Mesenchymal stem cell (in vitro differentiated cells and primary cell): Measurements from ENCODE around the gene FLT1.

Source experiments
- DNase-seq: peaks from one replicate; pipeline ENCODE4 v3.0.0-alpha.2; 2013
- H2AFZ ChIP-seq: one replicate; pipeline ENCODE4 v1.6.1; 2013; ENCODE audit warnings: low read depth, mild to moderate bottlenecking, control low read depth, inconsistent platforms, low read length, moderate library complexity
- H2AK5ac ChIP-seq: 2 replicates; pipeline ENCODE4 v1.6.1; 2013; ENCODE audit warnings: low read length, moderate library complexity, mild to moderate bottlenecking, inconsistent platforms; ENCODE audit not compliant: severe bottlenecking
- H2BK120ac ChIP-seq: one replicate; pipeline ENCODE4 v1.6.1; 2013; ENCODE audit warnings: low read depth, mild to moderate bottlenecking, inconsistent platforms, low read length, moderate library complexity
- H2BK12ac ChIP-seq, 2 experiments: one replicate each; pipeline ENCODE4 v1.6.1; 2013; ENCODE audit warnings: inconsistent platforms in 2 of 2, low read length in 2 of 2, mild to moderate bottlenecking in 2 of 2, moderate library complexity in 2 of 2, control low read depth in 1 of 2
- H2BK15ac ChIP-seq: one replicate; pipeline ENCODE4 v1.6.1; 2013; ENCODE audit warnings: mild to moderate bottlenecking, low read depth, inconsistent platforms; ENCODE audit not compliant: poor library complexity, severe bottlenecking
- H2BK5ac ChIP-seq: 2 replicates; pipeline ENCODE4 v1.6.1; 2013; ENCODE audit warnings: low read depth, mild to moderate bottlenecking, low read length, control low read depth, inconsistent platforms; ENCODE audit not compliant: poor library complexity, severe bottlenecking
- H3K14ac ChIP-seq, 2 experiments: one replicate each; pipeline ENCODE4 v1.6.1; 2013; ENCODE audit warnings: inconsistent platforms in 2 of 2, low read length in 2 of 2, control low read depth in 1 of 2, mild to moderate bottlenecking in 1 of 2, moderate library complexity in 1 of 2
- H3K18ac ChIP-seq, 2 experiments: one replicate each; pipeline ENCODE4 v1.6.1; 2013; ENCODE audit warnings: inconsistent platforms in 2 of 2, low read length in 2 of 2, control low read depth in 1 of 2, low read depth in 1 of 2, mild to moderate bottlenecking in 1 of 2
- H3K23ac ChIP-seq, 2 experiments: one replicate each; pipeline ENCODE4 v1.6.1; 2013; ENCODE audit warnings: inconsistent platforms in 2 of 2, low read length in 2 of 2, mild to moderate bottlenecking in 2 of 2, moderate library complexity in 2 of 2, control low read depth in 1 of 2
- H3K27ac ChIP-seq: 2 replicates; pipeline ENCODE4 v1.5.1; 2013; ENCODE audit warnings: mild to moderate bottlenecking, moderate library complexity, low read length, control low read depth, inconsistent platforms; ENCODE audit not compliant: poor library complexity, severe bottlenecking
- H3K27me3 ChIP-seq, 2 experiments: 2 replicates each; pipeline versions ENCODE4 v1.6.1 to v1.7.0; 2013; ENCODE audit warnings: low read length in 2 of 2, mild to moderate bottlenecking in 2 of 2, moderate library complexity in 2 of 2, control low read depth in 1 of 2, inconsistent platforms in 1 of 2; ENCODE audit not compliant: control insufficient read depth in 1 of 2, insufficient read depth in 1 of 2
- H3K36me3 ChIP-seq, 2 experiments: 2 replicates each; pipeline versions ENCODE4 v1.6.1 to v1.7.0; 2013; ENCODE audit warnings: low read length in 2 of 2, control low read depth in 1 of 2, inconsistent platforms in 1 of 2, low read depth in 1 of 2, mild to moderate bottlenecking in 1 of 2; ENCODE audit not compliant: insufficient read depth in 2 of 2, control insufficient read depth in 1 of 2
- H3K4ac ChIP-seq, 2 experiments: one replicate each; pipeline ENCODE4 v1.6.1; 2013; ENCODE audit warnings: inconsistent platforms in 2 of 2, low read length in 2 of 2, mild to moderate bottlenecking in 2 of 2, moderate library complexity in 2 of 2, control low read depth in 1 of 2, low read depth in 1 of 2
- H3K4me1 ChIP-seq: 2 replicates; pipeline ENCODE4 v1.6.1; 2013; ENCODE audit warnings: low read depth, low read length, control low read depth; ENCODE audit not compliant: control insufficient read depth, insufficient read depth
- H3K4me2 ChIP-seq: 2 replicates; pipeline ENCODE4 v1.6.1; 2013; ENCODE audit warnings: low read length, mild to moderate bottlenecking, inconsistent platforms; ENCODE audit not compliant: poor library complexity, severe bottlenecking
- H3K4me3 ChIP-seq, 2 experiments: 2 replicates each; pipeline versions ENCODE4 v1.5.1 to v1.7.0; 2013; ENCODE audit warnings: low read length in 2 of 2, mild to moderate bottlenecking in 2 of 2, control low read depth in 1 of 2, low read depth in 1 of 2; ENCODE audit not compliant: insufficient read depth in 1 of 2
- H3K79me1 ChIP-seq: replicated peaks from 2 replicates; pipeline ENCODE4 v1.6.1; 2013; ENCODE audit warnings: mild to moderate bottlenecking, control low read depth, low read length, inconsistent platforms; ENCODE audit not compliant: poor library complexity, severe bottlenecking
- H3K9ac ChIP-seq: 2 replicates; pipeline ENCODE4 v1.7.0; 2013; ENCODE audit warnings: mild to moderate bottlenecking, low read length, moderate library complexity
- H3K9me3 ChIP-seq: 2 replicates; pipeline ENCODE4 v1.7.0; 2013; ENCODE audit warnings: mild to moderate bottlenecking, low read length; ENCODE audit not compliant: control insufficient read depth
- H4K8ac ChIP-seq: one replicate; pipeline ENCODE4 v1.6.1; 2013; ENCODE audit warnings: inconsistent platforms, mild to moderate bottlenecking, low read length, moderate library complexity
- H4K91ac ChIP-seq: one replicate; pipeline ENCODE4 v1.6.1; 2013; ENCODE audit warnings: mild to moderate bottlenecking, low read length, inconsistent platforms
- WGBS: methylation state at CpG from one replicate; pipeline ENCODE4 v1.1.7; 2013; ENCODE audit warnings: mixed read lengths; 5-methylcytosine and 5-hydroxymethylcytosine counted together

Gene FLT1

GRCh38 chr13:28534210-28534609 is 39.3 kb upstream of the FLT1 start:
- H3K9ac ChIP-seq = no peak overlapping the region
- peak overlapping the region in 1 of 2 experiments; percentile 10 for H3K4me3 ChIP-seq
- no peaks in the 10 kb centered on the region for H3K79me1 ChIP-seq
- H4K8ac ChIP-seq = no peak overlapping the region
- H3K4ac ChIP-seq = no peak overlapping the region
- no peak overlapping the region for H3K18ac ChIP-seq
- 73% methylated on average over 4 of the region's 5 CpGs for WGBS
- no peak for DNase-seq
- H3K27ac ChIP-seq = no peak overlapping the region
- no peaks in the 10 kb centered on the region for H3K9me3 ChIP-seq
- H2AK5ac ChIP-seq = no peak overlapping the region
- no peak overlapping the region for H2BK12ac ChIP-seq
- H4K91ac ChIP-seq = no peak overlapping the region
- no peak overlapping the region for H3K23ac ChIP-seq
- peaks cover 22% of the 10 kb centered on the region for H3K4me1 ChIP-seq
- no peak overlapping the region for H2BK5ac ChIP-seq
- no peak overlapping the region for H2BK15ac ChIP-seq
- H3K36me3 ChIP-seq = no peaks in the 10 kb centered on the region
- no peak overlapping the region for H3K4me2 ChIP-seq
- no peak overlapping the region for H2AFZ ChIP-seq
- H3K27me3 ChIP-seq = peaks cover 61% of the 10 kb centered on the region in 2 experiments
- no peak overlapping the region for H2BK120ac ChIP-seq
- H3K14ac ChIP-seq = no peak overlapping the region

GRCh38 chr13:28533441-28534166 is 38.7 kb upstream of the FLT1 start:
- no peak overlapping the region for H2BK15ac ChIP-seq
- no peaks in the 10 kb centered on the region for H3K36me3 ChIP-seq

GRCh38 chr13:28533125-28533436 is 38.2 kb upstream of the FLT1 start:
- Histone ChIP-seq H3K36me3 (no peaks in the 10 kb centered on the region), H3K4me1 (peaks cover 22% of the 10 kb centered on the region), H2BK5ac (no peak overlapping the region), H2BK15ac (no peak overlapping the region), H3K9me3 (no peaks in the 10 kb centered on the region), H4K8ac (no peak overlapping the region), H3K27me3 (peaks cover 72 to 73% of the 10 kb centered on the region in 2 experiments), H3K18ac (peak overlapping the region in 1 of 2 experiments; percentile 83), H4K91ac (no peak overlapping the region), H3K27ac (no peak overlapping the region), H3K23ac (no peak overlapping the region), H3K4ac (peak overlapping the region in 1 of 2 experiments; percentile 26), H2AK5ac (no peak overlapping the region), H3K4me3 (peak overlapping the region; percentile 55 to 62), H3K9ac (peak overlapping the region; percentile 7), H2BK120ac (no peak overlapping the region), H3K4me2 (peak overlapping the region; percentile 93), H2BK12ac (peak overlapping the region in 1 of 2 experiments; percentile 15), H3K79me1 (no peaks in the 10 kb centered on the region), H2AFZ (peak overlapping the region; percentile 62), H3K14ac (no peak overlapping the region)
- peak; percentile 46 for DNase-seq
- 10% methylated on average over 9 of the region's 10 CpGs for WGBS

More at GRCh38 chr13:28533441-28534166, 38.7 kb upstream of the FLT1 start:
- WGBS = 94% methylated on average over 7 of the region's 7 CpGs
- DNase-seq = no peak
- Histone ChIP-seq H3K4me3 (no peak overlapping the region), H2BK5ac (no peak overlapping the region), H2AFZ (no peak overlapping the region), H2BK120ac (no peak overlapping the region), H3K23ac (no peak overlapping the region), H3K4ac (no peak overlapping the region), H2BK12ac (no peak overlapping the region), H3K27me3 (peaks cover 67% of the 10 kb centered on the region in 2 experiments), H4K8ac (no peak overlapping the region), H3K14ac (no peak overlapping the region), H4K91ac (no peak overlapping the region), H3K4me1 (peaks cover 22% of the 10 kb centered on the region), H3K79me1 (no peaks in the 10 kb centered on the region), H3K27ac (no peak overlapping the region), H3K18ac (no peak overlapping the region), H3K9ac (no peak overlapping the region), H3K4me2 (no peak overlapping the region), H3K9me3 (no peaks in the 10 kb centered on the region), H2AK5ac (no peak overlapping the region)

- under 1% methylated on average over 40 of the region's 96 CpGs for WGBS
- Histone ChIP-seq H3K4ac (peak overlapping the region in 1 of 2 experiments; percentile 26), H3K27ac (no peak overlapping the region)
Measured at GRCh38 chr13:28532388-28533124, 37.6 kb upstream of the FLT1 start.

More at GRCh38 chr13:28532388-28533124, 37.6 kb upstream of the FLT1 start:
- Histone ChIP-seq H3K79me1 (no peaks in the 10 kb centered on the region), H3K4me2 (peak overlapping the region; percentile 93), H2AFZ (peak overlapping the region; percentile 62), H2BK5ac (no peak overlapping the region), H4K8ac (peak overlapping the region; percentile 57), H3K9me3 (no peaks in the 10 kb centered on the region), H4K91ac (no peak overlapping the region), H3K14ac (no peak overlapping the region), H3K4me1 (peaks cover 22% of the 10 kb centered on the region), H3K36me3 (no peaks in the 10 kb centered on the region), H2BK12ac (peak overlapping the region in 1 of 2 experiments; percentile 51), H3K23ac (peak overlapping the region in 1 of 2 experiments; percentile 34), H2BK15ac (peak overlapping the region; percentile 88), H3K9ac (peak overlapping the region; percentile 7), H2AK5ac (no peak overlapping the region), H3K4me3 (peak overlapping the region; percentile 55 to 75), H3K27me3 (peaks cover 77 to 78% of the 10 kb centered on the region in 2 experiments), H2BK120ac (peak overlapping the region; percentile 27), H3K18ac (peak overlapping the region; percentile 81 to 83)
- no peak for DNase-seq
